Cardiac septum (tissue), 1 donor: ENCODE results near the gene THTPA. TPM values are rescaled to one million over a fixed set of nuclear protein-coding genes. Genes with fewer than 3 reads are reported as not detected.

Experiments
- DNase-seq: peaks from one replicate; pipeline ENCODE4 v3.0.0-alpha.2; 2020; ENCODE audit warnings: low spot score
- intact Hi-C: fragments of 100-400 bp; cut with DNase I; formaldehyde crosslinking; loops from one replicate; pipeline ENCODE4 v1.14.0; 2022
- long read RNA-seq: library from polyadenylated mRNA; unstranded; transcript quantifications from one replicate; pipeline ENCODE4 v2.0.0, GENCODE V29; 2021
- total RNA-seq: library from RNA; stranded (reverse); fragmentation: NEBNext Ultra II Directional; extraction: Animal tissue kit (Norgen Biotek cat#: 25700); gene quantifications from one replicate; pipeline ENCODE4 v1.2.1, GENCODE V29; 2021
- donor health status: DM: no; HTN: no; CAD: no.

Gene THTPA
- total RNA-seq = 17.5 TPM
- long read RNA-seq, transcript THTPA-201 (2 exons, 2,860 nt) = major isoform, 14 of 27 reads
- long read RNA-seq, transcript THTPA-205 (2 exons, 571 nt) = minor isoform, 11 of 27 reads
- long read RNA-seq, partial matches to known transcripts = 0 of 27 reads
- long read RNA-seq, other reads (novel, unspliced or antisense) = 1 of 27 reads

GRCh38 chr14:23555882-23556699 lies at the start of gene THTPA:
Gene THTPA, plus strand, starts transcription at chr14:23556271. Its CDS starts 487 bp downstream, at chr14:23556758.
- intact Hi-C loops = loop anchor here (2.0 to 10.0 kb wide), 3 partner anchors 87 to 461 kb away; partner anchors contain the start of genes ACIN1, C14orf119, NGDN and PPP1R3E
- peak; percentile 97 for DNase-seq

- intact Hi-C loops = no loop called here
- no peak for DNase-seq
Measured at GRCh38 chr14:23512156-23512555, 43.9 kb upstream of the THTPA start.

- intact Hi-C loops = no loop called here
- no peak for DNase-seq
Measured at GRCh38 chr14:23513005-23513817, 42.9 kb upstream of the THTPA start.

GRCh38 chr14:23513818-23514643 lies 42.0 kb upstream of the THTPA start:
- intact Hi-C loops = no loop called here
- no peak for DNase-seq

GRCh38 chr14:23514644-23514957 lies 41.5 kb upstream of the THTPA start:
- no peak for DNase-seq
- intact Hi-C loops = no loop called here

GRCh38 chr14:23517650-23518326 lies 38.3 kb upstream of the THTPA start:
- DNase-seq = no peak

GRCh38 chr14:23518709-23519108 lies 37.4 kb upstream of the THTPA start:
- intact Hi-C loops = no loop called here
- DNase-seq = no peak

More at GRCh38 chr14:23517650-23518326, 38.3 kb upstream of the THTPA start:
- intact Hi-C loops = no loop called here

- intact Hi-C loops = no loop called here
- DNase-seq = no peak
Measured at GRCh38 chr14:23520899-23521533, 35.1 kb upstream of the THTPA start.

GRCh38 chr14:23521785-23522640 lies 34.1 kb upstream of the THTPA start:
- intact Hi-C loops = no loop called here
- no peak for DNase-seq

- intact Hi-C loops = no loop called here
- DNase-seq = no peak
Measured at GRCh38 chr14:23522643-23523198, 33.4 kb upstream of the THTPA start.

- intact Hi-C loops = no loop called here
- DNase-seq = no peak
Measured at GRCh38 chr14:23523229-23524016, 32.6 kb upstream of the THTPA start.

GRCh38 chr14:23524954-23525353 lies 31.1 kb upstream of the THTPA start:
- intact Hi-C loops = no loop called here
- no peak for DNase-seq

- no peak for DNase-seq
- intact Hi-C loops = no loop called here
Measured at GRCh38 chr14:23525611-23526010, 30.5 kb upstream of the THTPA start.

- intact Hi-C loops = no loop called here
- no peak for DNase-seq
Measured at GRCh38 chr14:23528555-23528954, 27.5 kb upstream of the THTPA start.

- intact Hi-C loops = no loop called here
Measured at GRCh38 chr14:23529016-23529415, 27.1 kb upstream of the THTPA start.

GRCh38 chr14:23530375-23531055 lies 25.6 kb upstream of the THTPA start:
- DNase-seq = no peak
- intact Hi-C loops = loop anchor here (10.0 kb wide), 1 partner anchor 46 kb away; no protein-coding TSS in a partner anchor

More at GRCh38 chr14:23529016-23529415, 27.1 kb upstream of the THTPA start:
- no peak for DNase-seq
